Nephron (organoid): ENCODE measurements around the gene HUS1.
"Not testable (repeated sequence)": the region's sequence is repeated elsewhere in the genome, so short reads cannot be mapped to it uniquely, and the experiment has no call there.

Experiments
- H3K27ac Mint-ChIP-seq, 3 experiments: 2 replicates each; pipeline ENCODE4 v1.8.0; 2020; ENCODE audit warnings: mixed read lengths in 3 of 3, mild to moderate bottlenecking in 2 of 3, moderate library complexity in 1 of 3
- H3K27me3 Mint-ChIP-seq: 2 replicates; pipeline ENCODE4 v1.8.0; 2021; ENCODE audit warnings: low read depth, mild to moderate bottlenecking, moderate library complexity, mixed read lengths
- H3K36me3 Mint-ChIP-seq: 2 replicates; pipeline ENCODE4 v1.8.0; 2020; ENCODE audit warnings: low read depth, mixed read lengths
- H3K4me1 Mint-ChIP-seq: 2 replicates; pipeline ENCODE4 v1.8.0; 2020; ENCODE audit warnings: mixed read lengths
- H3K4me3 Mint-ChIP-seq, 3 experiments: 2 replicates each; pipeline ENCODE4 v1.8.0; 2020; ENCODE audit warnings: mild to moderate bottlenecking in 3 of 3, mixed read lengths in 3 of 3, moderate library complexity in 2 of 3
- H3K9me3 Mint-ChIP-seq: 2 replicates; pipeline ENCODE4 v1.8.0; 2020; ENCODE audit warnings: mixed read lengths
- TF ChIP-seq, protein P1 (sequence below), 3 experiments: fragments of 200-600 bp; sonication (generic); IDR thresholded peaks; one replicate each; pipeline ENCODE4 v1.5.0; 2021; ENCODE audit warnings: antibody characterized with exemption in 3 of 3; ENCODE audit not compliant: unreplicated experiment in 3 of 3

HUS1 gene

DNA sequence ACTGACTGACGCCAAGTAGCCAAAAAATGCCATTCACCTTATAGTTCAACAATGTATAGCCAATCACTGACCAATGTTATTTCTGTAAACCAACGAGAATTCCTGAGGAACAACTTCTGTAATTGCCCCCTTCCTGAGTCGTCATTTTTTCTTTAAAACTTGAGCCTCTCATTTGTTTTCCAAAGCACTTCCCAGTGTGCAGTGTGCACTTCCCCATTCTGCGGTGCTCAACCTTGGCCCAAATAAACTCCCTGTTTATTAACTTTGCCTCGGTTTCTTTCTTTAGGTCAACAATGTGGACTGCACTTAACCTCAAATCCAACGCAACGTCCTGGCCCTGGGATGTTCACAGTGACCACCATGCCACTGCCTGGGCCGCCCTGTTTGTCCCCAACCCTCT lies 46.2 kb downstream of the HUS1 start:
- H3K27me3 Mint-ChIP-seq = peaks cover 6% of the 10 kb centered on the region
- no peaks in the 10 kb centered on the region for H3K4me1 Mint-ChIP-seq
- H3K27ac Mint-ChIP-seq = no peak overlapping the region
- TF ChIP-seq, protein P1, sequence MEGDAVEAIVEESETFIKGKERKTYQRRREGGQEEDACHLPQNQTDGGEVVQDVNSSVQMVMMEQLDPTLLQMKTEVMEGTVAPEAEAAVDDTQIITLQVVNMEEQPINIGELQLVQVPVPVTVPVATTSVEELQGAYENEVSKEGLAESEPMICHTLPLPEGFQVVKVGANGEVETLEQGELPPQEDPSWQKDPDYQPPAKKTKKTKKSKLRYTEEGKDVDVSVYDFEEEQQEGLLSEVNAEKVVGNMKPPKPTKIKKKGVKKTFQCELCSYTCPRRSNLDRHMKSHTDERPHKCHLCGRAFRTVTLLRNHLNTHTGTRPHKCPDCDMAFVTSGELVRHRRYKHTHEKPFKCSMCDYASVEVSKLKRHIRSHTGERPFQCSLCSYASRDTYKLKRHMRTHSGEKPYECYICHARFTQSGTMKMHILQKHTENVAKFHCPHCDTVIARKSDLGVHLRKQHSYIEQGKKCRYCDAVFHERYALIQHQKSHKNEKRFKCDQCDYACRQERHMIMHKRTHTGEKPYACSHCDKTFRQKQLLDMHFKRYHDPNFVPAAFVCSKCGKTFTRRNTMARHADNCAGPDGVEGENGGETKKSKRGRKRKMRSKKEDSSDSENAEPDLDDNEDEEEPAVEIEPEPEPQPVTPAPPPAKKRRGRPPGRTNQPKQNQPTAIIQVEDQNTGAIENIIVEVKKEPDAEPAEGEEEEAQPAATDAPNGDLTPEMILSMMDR (IDR thresholded peaks at IDR 0.05; ENCODE audit: unreplicated experiment in 3 of 3) = no peak
- no peaks in the 10 kb centered on the region for H3K36me3 Mint-ChIP-seq
- H3K4me3 Mint-ChIP-seq = no peak overlapping the region
- H3K9me3 Mint-ChIP-seq = no peaks in the 10 kb centered on the region

DNA sequence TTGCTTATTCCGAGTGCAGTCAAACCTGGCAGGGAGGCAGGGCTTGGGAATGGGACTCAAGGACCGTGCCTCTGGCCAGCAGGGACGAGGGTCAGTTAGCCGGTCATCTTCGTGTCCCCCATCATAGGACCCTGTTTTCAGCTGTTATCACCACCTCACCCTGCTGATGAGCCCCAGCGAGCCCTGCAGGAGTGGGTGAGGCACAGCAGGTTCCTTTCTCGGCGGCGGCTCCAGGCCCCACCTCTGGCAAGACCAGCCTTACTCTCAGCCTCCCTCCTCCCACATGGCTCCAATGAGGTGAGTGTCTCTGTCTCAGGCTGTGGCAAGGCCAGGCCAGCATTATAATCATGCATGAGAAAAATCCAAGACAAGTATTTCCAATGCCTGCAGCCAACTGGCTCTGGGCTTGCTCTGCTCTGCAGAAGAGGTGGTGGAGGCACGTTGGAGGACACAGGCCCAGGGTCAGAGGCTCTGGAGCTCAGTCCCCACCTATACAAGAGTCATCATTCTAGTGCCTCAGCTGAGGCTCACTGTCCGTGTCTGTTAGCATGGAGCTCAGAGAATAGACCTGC lies 46.9 kb downstream of the HUS1 start:
- peaks cover 3% of the 10 kb centered on the region for H3K27me3 Mint-ChIP-seq
- no peaks in the 10 kb centered on the region for H3K36me3 Mint-ChIP-seq
- no peak overlapping the region for H3K4me3 Mint-ChIP-seq
- H3K9me3 Mint-ChIP-seq = no peaks in the 10 kb centered on the region
- no peaks in the 10 kb centered on the region for H3K4me1 Mint-ChIP-seq
- TF ChIP-seq, protein P1 (IDR thresholded peaks at IDR 0.05; ENCODE audit: unreplicated experiment in 3 of 3) = no peak
- H3K27ac Mint-ChIP-seq = no peak overlapping the region

DNA sequence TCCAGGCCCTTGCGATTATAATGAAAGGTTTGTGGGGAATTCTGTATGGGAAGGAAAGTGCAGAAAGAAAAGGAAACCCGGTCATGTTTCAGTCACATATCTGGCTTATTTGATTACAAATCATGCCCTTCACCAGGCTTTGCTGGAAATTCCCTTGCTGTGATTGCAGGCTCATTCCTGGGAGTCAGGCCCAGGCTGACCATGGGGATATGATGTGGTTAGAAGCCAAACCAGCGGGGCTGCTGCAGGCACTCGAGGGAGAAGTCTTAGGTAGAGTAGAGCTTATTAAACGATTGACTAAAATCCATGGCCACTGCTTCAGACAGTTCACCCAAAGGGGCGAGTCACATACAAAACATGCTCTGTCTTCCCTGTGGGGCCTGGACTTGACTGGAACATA lies 47.4 kb downstream of the HUS1 start:
- peaks cover 3% of the 10 kb centered on the region for H3K27me3 Mint-ChIP-seq
- H3K36me3 Mint-ChIP-seq = no peaks in the 10 kb centered on the region
- TF ChIP-seq, protein P1 (IDR thresholded peaks at IDR 0.05; ENCODE audit: unreplicated experiment in 3 of 3) = no peak
- no peak overlapping the region for H3K27ac Mint-ChIP-seq
- no peaks in the 10 kb centered on the region for H3K4me1 Mint-ChIP-seq
- H3K4me3 Mint-ChIP-seq = no peak overlapping the region
- H3K9me3 Mint-ChIP-seq = no peaks in the 10 kb centered on the region

DNA sequence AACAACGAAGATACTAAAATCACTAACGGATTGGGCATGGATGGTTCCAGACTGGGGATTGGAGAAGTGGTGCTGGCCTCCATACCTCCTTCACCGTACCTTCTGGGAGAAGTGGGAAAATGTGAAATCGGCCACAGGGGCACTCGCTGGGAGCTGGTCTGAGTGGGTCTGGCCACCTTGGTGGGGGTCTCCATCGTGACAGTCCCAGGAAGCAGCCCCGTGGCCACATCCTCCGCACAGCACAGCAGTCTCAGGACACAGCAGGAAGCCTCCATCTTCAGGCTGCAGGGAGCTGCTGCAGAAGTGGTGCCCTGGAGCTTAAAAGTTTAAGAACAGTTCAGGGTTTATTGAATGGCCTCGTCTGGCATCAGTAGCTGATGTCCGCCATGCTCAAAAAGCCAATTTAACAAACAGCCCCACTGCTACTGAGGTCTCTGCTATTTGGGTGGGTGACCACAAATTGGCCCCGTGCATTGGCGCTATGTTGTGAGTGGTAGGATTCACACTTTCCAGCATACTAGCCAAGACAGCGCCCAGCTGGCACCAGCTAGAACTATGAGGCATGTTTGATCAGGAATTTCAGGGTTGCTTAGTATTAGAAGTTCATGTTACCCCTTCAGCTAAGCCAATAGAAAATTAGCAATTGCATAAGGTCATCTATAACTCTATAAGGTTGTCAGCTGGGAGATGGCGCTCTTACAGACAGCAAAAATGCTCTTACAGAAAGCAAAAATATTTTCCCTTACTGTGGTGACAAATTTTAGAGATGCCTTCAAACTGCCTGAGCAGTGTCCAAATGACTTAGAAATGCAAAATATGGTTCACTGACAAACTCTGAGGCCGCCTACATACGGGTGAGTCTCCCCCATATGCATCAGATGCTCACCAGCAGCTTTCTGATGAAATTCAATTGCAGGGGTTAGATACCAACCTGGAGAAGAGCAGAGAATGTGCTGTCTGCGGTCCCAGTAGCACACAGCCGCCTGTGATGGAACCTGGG lies 48.1 kb downstream of the HUS1 start:
- TF ChIP-seq, protein P1 (IDR thresholded peaks at IDR 0.05; ENCODE audit: unreplicated experiment in 3 of 3) = no peak
- Mint-ChIP-seq H3K27ac (no peak overlapping the region), H3K36me3 (no peaks in the 10 kb centered on the region), H3K4me3 (no peak overlapping the region), H3K27me3 (peaks cover 3% of the 10 kb centered on the region), H3K4me1 (no peaks in the 10 kb centered on the region), H3K9me3 (no peaks in the 10 kb centered on the region)

DNA sequence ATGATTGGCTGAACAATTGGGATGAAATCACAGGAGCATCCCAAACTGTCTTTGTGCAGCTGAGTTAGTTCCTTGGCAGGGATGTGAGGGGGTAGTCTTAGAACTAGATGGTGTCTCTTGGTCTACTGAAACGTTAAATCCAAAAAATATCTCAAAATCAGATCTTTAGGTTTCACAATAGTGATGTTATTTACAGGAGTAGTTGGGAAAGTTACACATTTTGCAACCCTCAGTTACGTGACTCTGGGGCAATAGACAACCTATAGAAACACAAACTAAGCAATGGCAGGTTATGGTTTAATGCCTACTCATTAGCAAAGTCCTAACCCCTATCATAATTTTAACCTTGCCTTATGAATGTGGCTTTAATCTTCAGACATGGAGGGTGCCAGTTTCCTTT lies 55.1 kb downstream of the HUS1 start:
- H3K4me1 Mint-ChIP-seq = no peaks in the 10 kb centered on the region
- H3K9me3 Mint-ChIP-seq = peaks cover 13% of the 10 kb centered on the region
- no peak overlapping the region for H3K4me3 Mint-ChIP-seq
- no peaks in the 10 kb centered on the region for H3K27me3 Mint-ChIP-seq
- TF ChIP-seq, protein P1 (IDR thresholded peaks at IDR 0.05; ENCODE audit: unreplicated experiment in 3 of 3) = no peak
- H3K27ac Mint-ChIP-seq = no peak overlapping the region
- peaks cover 4% of the 10 kb centered on the region for H3K36me3 Mint-ChIP-seq

DNA sequence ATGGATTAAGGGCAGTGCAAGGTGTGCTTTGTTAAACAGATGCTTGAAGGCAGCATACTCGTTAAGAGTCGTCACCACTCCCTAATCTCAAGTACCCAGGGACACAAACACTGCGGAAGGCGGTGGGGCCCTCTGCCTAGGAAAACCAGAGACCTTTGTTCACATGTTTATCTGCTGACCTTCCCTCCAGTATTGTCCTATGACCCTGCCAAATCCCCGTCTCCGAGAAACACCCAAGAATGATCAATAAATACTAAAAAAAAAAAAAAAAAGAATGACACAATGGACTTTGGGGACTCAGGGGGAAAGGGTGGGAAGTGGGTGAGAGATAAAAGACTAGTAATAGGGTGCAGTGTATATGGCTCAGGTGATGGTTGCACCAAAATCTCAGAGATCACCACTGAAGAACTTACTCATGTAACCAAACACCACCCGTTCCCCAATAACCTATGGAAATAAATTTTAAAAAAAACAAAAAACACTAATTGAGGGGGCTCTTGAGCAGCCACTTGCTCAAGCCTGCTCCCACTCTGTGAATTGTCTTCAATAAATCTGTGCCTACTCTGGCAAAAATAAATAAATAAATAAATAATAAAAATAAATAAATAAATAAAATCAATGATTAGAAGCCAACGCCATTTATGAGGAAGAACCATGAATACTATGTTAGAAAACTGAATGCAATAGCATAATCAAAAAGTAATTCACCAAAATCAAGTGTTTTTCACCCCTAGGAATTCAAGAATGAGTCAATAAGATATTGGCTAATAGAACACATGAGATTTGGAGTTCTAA lies 56.1 kb downstream of the HUS1 start:
- not testable (repeated sequence) for H3K36me3 Mint-ChIP-seq, H3K4me1 Mint-ChIP-seq, H3K4me3 Mint-ChIP-seq, H3K27ac Mint-ChIP-seq, H3K27me3 Mint-ChIP-seq
- peaks cover 23% of the 10 kb centered on the region for H3K9me3 Mint-ChIP-seq

DNA sequence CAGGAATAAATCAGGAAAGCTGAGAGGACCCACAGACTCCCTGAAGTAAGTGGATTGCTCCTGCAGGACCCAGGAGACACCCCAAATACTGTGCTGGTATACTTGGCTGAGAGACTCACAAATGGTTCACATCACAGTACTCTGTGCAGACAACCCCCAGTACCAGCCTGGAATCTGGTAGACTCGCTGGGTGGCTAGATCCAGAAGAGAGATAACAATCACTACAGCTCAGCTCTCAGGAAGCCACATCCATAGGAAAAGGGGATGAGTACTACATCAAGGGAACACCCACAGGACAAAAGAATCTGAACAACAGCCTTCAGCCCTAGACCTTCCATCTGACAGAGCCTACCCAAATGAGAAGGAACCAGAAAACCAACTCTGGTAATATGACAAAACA lies 62.9 kb downstream of the HUS1 start:
- Mint-ChIP-seq H3K36me3 (peaks cover 11% of the 10 kb centered on the region), H3K9me3 (peaks cover 46% of the 10 kb centered on the region)
- not testable (repeated sequence) for H3K4me1 Mint-ChIP-seq, H3K27ac Mint-ChIP-seq, H3K4me3 Mint-ChIP-seq, H3K27me3 Mint-ChIP-seq
